ENCODE results near the gene TMEM235.

The TMEM235 gene

GRCh38 chr17:78278139-78278741 lies 46.8 kb downstream of the TMEM235 start:
- Histone ChIP-seq H3K4me1 (ENCODE audit: control insufficient read depth, insufficient read depth, low read length) (no peaks in the 10 kb centered on the region), H3K4me3 (ENCODE audit: low read length in 2 of 2) (no peak overlapping the region), H3K27me3 (ENCODE audit: control insufficient read depth in 1 of 2, insufficient read depth in 2 of 2, low read length in 2 of 2) (no peaks in the 10 kb centered on the region), H3K36me3 (ENCODE audit: control insufficient read depth in 2 of 2, insufficient read depth in 2 of 2, low read length in 2 of 2) (no peaks in the 10 kb centered on the region), H3K27ac (ENCODE audit: low read length) (no peak overlapping the region), H3K9ac (ENCODE audit: low read length in 2 of 2) (no peak overlapping the region), H3K9me3 (ENCODE audit: control insufficient read depth in 2 of 2, low read length in 2 of 2) (no peaks in the 10 kb centered on the region)

GRCh38 chr17:78279360-78279990 lies 48.0 kb downstream of the TMEM235 start:
- Histone ChIP-seq H3K4me1 (ENCODE audit: control insufficient read depth, insufficient read depth, low read length) (no peaks in the 10 kb centered on the region), H3K36me3 (ENCODE audit: control insufficient read depth in 2 of 2, insufficient read depth in 2 of 2, low read length in 2 of 2) (no peaks in the 10 kb centered on the region), H3K27ac (ENCODE audit: low read length) (no peak overlapping the region), H3K9ac (ENCODE audit: low read length in 2 of 2) (no peak overlapping the region), H3K27me3 (ENCODE audit: control insufficient read depth in 1 of 2, insufficient read depth in 2 of 2, low read length in 2 of 2) (no peaks in the 10 kb centered on the region), H3K9me3 (ENCODE audit: control insufficient read depth in 2 of 2, low read length in 2 of 2) (no peaks in the 10 kb centered on the region), H3K4me3 (ENCODE audit: low read length in 2 of 2) (no peak overlapping the region)

GRCh38 chr17:78281249-78281845 lies 49.9 kb downstream of the TMEM235 start:
- no peak overlapping the region for H3K9ac ChIP-seq (ENCODE audit: low read length in 2 of 2)
- H3K9me3 ChIP-seq (ENCODE audit: control insufficient read depth in 2 of 2, low read length in 2 of 2), result no peaks in the 10 kb centered on the region
- no peaks in the 10 kb centered on the region for H3K27me3 ChIP-seq (ENCODE audit: control insufficient read depth in 1 of 2, insufficient read depth in 2 of 2, low read length in 2 of 2)
- H3K4me1 ChIP-seq (ENCODE audit: control insufficient read depth, insufficient read depth, low read length), result no peaks in the 10 kb centered on the region
- no peaks in the 10 kb centered on the region for H3K36me3 ChIP-seq (ENCODE audit: control insufficient read depth in 2 of 2, insufficient read depth in 2 of 2, low read length in 2 of 2)
- H3K27ac ChIP-seq (ENCODE audit: low read length), result no peak overlapping the region
- no peak overlapping the region for H3K4me3 ChIP-seq (ENCODE audit: low read length in 2 of 2)

- Histone ChIP-seq H3K27ac (ENCODE audit: low read length) (no peak overlapping the region), H3K27me3 (ENCODE audit: control insufficient read depth in 1 of 2, insufficient read depth in 2 of 2, low read length in 2 of 2) (peaks cover 0 to 2% of the 10 kb centered on the region in 2 donors), H3K4me1 (ENCODE audit: control insufficient read depth, insufficient read depth, low read length) (no peaks in the 10 kb centered on the region), H3K9ac (ENCODE audit: low read length in 2 of 2) (no peak overlapping the region), H3K4me3 (ENCODE audit: low read length in 2 of 2) (no peak overlapping the region), H3K9me3 (ENCODE audit: control insufficient read depth in 2 of 2, low read length in 2 of 2) (no peaks in the 10 kb centered on the region), H3K36me3 (ENCODE audit: control insufficient read depth in 2 of 2, insufficient read depth in 2 of 2, low read length in 2 of 2) (no peaks in the 10 kb centered on the region)
Observed at GRCh38 chr17:78284146-78284545, 52.7 kb downstream of the TMEM235 start.

GRCh38 chr17:78289004-78289403 lies 57.6 kb downstream of the TMEM235 start:
- H3K27ac ChIP-seq (ENCODE audit: low read length), result no peak overlapping the region
- H3K36me3 ChIP-seq (ENCODE audit: control insufficient read depth in 2 of 2, insufficient read depth in 2 of 2, low read length in 2 of 2), result no peaks in the 10 kb centered on the region
- peaks cover 0 to 3% of the 10 kb centered on the region in 2 donors for H3K27me3 ChIP-seq (ENCODE audit: control insufficient read depth in 1 of 2, insufficient read depth in 2 of 2, low read length in 2 of 2)
- peaks cover 3% of the 10 kb centered on the region for H3K4me1 ChIP-seq (ENCODE audit: control insufficient read depth, insufficient read depth, low read length)
- no peak overlapping the region for H3K9ac ChIP-seq (ENCODE audit: low read length in 2 of 2)
- no peak overlapping the region for H3K4me3 ChIP-seq (ENCODE audit: low read length in 2 of 2)
- no peaks in the 10 kb centered on the region for H3K9me3 ChIP-seq (ENCODE audit: control insufficient read depth in 2 of 2, low read length in 2 of 2)

GRCh38 chr17:78289802-78290363 lies 58.5 kb downstream of the TMEM235 start:
- no peak overlapping the region for H3K4me3 ChIP-seq (ENCODE audit: low read length in 2 of 2)

More at GRCh38 chr17:78289802-78290363, 58.5 kb downstream of the TMEM235 start:
- Histone ChIP-seq H3K9ac (ENCODE audit: low read length in 2 of 2) (no peak overlapping the region), H3K4me1 (ENCODE audit: control insufficient read depth, insufficient read depth, low read length) (peaks cover 3% of the 10 kb centered on the region), H3K27ac (ENCODE audit: low read length) (no peak overlapping the region), H3K9me3 (ENCODE audit: control insufficient read depth in 2 of 2, low read length in 2 of 2) (no peaks in the 10 kb centered on the region), H3K27me3 (ENCODE audit: control insufficient read depth in 1 of 2, insufficient read depth in 2 of 2, low read length in 2 of 2) (peaks cover 0 to 3% of the 10 kb centered on the region in 2 donors), H3K36me3 (ENCODE audit: control insufficient read depth in 2 of 2, insufficient read depth in 2 of 2, low read length in 2 of 2) (no peaks in the 10 kb centered on the region)

Data from stomach smooth muscle (tissue), 2 donors.